ENCODE data around the gene GNG5.
"Not testable (repeated sequence)": the region's sequence is repeated elsewhere in the genome, so short reads cannot be mapped to it uniquely, and the experiment has no call there.

The GNG5 gene

DNA sequence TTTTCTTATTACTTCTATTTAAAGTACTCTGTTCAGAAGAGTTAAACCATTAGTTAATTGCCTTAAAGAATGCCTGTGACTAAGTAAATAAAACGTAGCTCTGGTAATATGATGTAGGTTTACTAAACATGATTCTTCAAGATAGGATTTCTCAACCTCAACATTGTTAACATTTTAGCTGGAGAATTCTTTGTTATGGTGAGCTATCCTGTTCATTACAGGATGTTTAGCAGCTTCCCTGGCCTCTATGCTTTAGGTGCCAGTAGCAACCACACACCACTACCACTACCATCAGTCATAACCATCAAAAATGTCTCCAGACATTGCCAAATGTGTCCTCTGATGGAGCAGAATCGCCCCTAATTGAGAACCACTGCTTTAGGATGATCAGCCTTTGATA, 16.6 kb downstream of the GNG5 start:
- no peak for DNase-seq (ENCODE audit: low read depth in 2 of 2)

- no peak for DNase-seq (ENCODE audit: low read depth in 2 of 2)
Observed at GRCh38 chr1:84488107-84488506, 18.3 kb downstream of the GNG5 start.

- DNase-seq (ENCODE audit: low read depth in 2 of 2) = no peak
Observed at GRCh38 chr1:84481317-84481716, 25.1 kb downstream of the GNG5 start.

DNA sequence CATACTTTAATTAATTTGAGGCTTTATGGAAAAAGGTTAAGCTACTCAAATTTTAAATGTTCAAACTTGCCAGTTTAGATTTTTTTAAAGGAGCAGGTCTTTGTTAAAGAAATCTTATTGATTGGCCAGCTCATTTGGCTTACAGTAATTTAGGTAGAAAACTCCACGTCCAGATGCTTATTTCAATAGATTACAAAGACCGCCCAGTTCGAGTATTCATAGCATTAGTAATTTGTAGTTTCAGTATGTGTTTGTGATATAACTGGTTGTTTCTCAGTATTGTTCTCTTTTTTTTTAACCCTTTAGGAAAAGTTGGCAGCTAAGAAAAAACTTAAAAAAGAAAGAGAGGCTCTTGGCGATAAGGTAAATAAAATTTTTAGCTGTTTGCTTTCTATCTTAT, 25.7 kb downstream of the GNG5 start:
- no peak for DNase-seq (ENCODE audit: low read depth in 2 of 2)

GRCh38 chr1:84479998-84480397, 26.4 kb downstream of the GNG5 start:
- DNase-seq (ENCODE audit: low read depth in 2 of 2) = no peak

DNA sequence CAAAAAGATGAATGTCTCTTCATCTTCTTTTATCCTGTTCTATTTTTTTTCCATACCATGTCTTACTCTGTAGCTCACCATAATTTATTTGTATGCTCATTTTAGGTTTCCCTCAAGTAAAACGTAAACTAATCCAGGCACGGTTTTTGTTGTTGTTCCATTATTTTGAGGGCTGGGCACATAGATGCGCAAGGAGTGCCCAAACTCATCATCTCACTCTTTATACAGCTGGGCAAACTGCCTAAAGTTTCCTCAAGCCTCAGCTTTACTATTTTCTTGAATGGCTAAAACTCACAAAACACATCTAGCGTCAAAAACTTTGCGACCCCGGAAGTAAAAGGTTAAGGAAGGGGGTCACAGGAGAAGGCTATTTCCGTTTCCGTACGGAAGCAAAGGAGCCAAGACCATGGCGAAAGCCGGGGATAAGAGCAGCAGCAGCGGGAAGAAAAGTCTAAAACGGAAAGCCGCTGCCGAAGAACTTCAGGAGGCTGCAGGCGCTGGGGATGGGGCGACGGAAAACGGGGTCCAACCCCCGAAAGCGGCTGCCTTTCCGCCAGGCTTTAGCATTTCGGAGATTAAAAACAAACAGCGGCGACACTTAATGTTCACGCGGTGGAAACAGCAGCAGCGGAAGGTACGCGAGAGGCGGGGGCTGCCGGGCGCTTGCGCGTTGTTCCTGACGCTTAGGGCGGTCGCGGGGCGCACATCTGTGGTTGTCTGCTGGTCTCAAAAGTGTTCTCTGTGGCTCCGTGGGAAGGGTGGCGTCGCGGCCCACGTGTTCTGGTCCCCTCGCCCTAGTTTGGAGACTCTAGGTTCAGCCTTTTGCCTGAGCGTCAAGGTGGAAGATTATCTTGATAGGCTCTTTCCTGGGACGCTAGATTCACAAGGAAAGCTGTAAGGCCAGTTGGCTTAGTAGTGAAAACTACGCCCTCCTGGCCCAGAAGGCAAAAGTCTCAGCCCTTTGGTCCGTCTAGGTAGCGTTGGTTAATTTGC, 27.2 kb downstream of the GNG5 start, which contains the start of gene RPF1:
Gene RPF1 (plus strand): TSS at position 391 of the 993 bp plus-strand sequence. CDS start 16 bp downstream, at position 407.
- peak; percentile 72 to 75 for DNase-seq (ENCODE audit: low read depth in 2 of 2)

- no peak for DNase-seq (ENCODE audit: low read depth in 2 of 2)
Observed at GRCh38 chr1:84476225-84476624, 30.2 kb downstream of the GNG5 start.

DNA sequence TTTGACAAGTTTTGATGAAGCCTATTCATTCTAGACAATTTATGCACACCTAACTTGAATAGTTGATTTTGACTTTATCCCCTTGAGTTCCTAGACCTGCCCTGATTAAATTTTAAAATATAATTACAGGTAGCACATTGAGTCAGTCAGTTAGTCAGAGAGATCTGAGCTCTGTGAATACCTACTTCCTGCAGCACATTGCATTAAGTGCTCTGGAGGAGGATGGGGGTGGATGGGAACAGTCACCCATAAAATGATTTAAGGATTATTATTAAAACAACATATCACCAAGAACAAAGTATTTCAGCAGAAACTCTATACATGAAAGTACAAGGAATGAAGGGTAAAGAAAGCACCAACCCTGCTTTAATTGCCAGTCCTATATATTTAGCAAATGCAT, 39.1 kb downstream of the GNG5 start:
- DNase-seq (ENCODE audit: low read depth in 2 of 2) = no peak

DNA sequence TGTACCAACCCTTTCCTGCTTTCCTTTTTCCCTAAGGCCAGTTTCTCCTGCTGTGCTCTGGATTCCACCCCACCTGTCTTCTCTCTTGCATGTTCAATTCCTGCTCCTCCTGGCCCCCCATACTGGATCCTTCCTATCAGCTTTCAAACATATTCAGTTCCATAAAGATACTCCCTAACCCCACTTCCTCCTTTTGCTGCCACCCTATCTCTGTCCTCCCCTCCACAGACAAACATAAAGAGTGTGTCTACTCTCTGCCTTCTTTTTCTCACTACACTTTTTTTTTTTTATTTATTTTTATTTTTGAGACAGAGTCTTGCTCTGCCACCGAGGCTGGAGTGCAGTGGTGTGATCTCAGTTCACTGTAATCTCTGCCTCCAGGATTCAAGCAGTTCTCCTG, 44.3 kb downstream of the GNG5 start:
- DNase-seq (ENCODE audit: low read depth in 2 of 2) = no peak

- DNase-seq (ENCODE audit: low read depth in 2 of 2) = no peak
Observed at GRCh38 chr1:84452436-84452835, 53.9 kb downstream of the GNG5 start.

DNA sequence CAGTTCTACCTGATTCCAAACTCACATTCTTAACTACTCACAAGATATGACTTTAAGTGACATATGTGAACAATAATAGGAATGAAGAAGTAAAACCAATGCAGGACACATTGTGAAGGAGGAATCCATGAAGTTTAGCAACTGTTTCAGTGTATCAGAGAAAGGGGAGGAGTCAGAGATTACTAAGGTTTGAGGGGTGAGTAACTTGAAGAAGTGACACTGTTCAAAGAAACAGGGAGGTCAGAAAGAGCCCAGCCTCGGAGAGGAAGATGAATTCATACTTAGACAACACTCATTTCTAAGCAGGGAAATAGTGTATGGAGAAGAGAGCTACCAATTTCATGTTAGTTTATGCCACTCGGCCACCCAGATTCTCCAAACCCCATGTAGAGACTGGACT, 55.5 kb downstream of the GNG5 start:
- no peak for DNase-seq (ENCODE audit: low read depth in 2 of 2)

DNA sequence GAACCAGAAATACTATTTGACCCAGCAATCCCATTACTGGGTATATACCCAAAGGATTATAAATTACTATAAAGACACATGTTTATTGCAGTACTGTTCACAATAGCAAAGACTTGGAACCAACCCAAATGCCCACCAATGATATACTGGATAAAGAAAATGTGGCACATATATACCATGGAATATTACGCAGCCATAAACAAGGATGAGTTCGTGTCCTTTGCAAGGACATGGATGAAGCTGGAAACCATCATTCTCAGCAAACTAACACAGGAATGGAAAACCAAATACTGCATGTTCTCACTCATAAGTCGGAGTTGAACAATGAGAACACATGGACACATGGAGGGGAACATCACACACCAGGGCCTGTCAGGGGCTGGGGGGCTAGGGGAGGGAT, 57.7 kb downstream of the GNG5 start:
- DNase-seq (ENCODE audit: low read depth in 2 of 2) = not testable (repeated sequence)

Measured in stimulated activated CD8-positive, alpha-beta memory T cell treated with anti-CD3 and anti-CD28 coated beads, Interleukin-15, amount 100 ng/mL, for 48 hours (primary cell).